HEK293T (cell line): ENCODE results near the gene PEX12.

Experiments used
- CTCF ChIA-PET: fragments of 350-600 bp; formaldehyde crosslinking; extraction: SDS; loops from one replicate; lab custom pipeline; 2021; ENCODE audit warnings: antibody characterized with exemption, inconsistent platforms; lab: Yijun Ruan, JAX
- POLR2A ChIA-PET: fragments of 350-600 bp; formaldehyde crosslinking; extraction: SDS; loops from one replicate; lab custom pipeline; 2020; ENCODE audit warnings: antibody characterized with exemption, inconsistent platforms; lab: Yijun Ruan, JAX
- DNase-seq: peaks from one replicate; pipeline ENCODE4 v3.0.0; 2012; ENCODE audit warnings: mixed read lengths; ENCODE audit errors: extremely low spot score
- ARNT ChIP-seq: fragments of 450-650 bp; IDR thresholded peaks from 2 replicates; pipeline ENCODE4 v1.6.1; 2017; ENCODE audit warnings: mild to moderate bottlenecking
- BHLHE40 ChIP-seq: fragments of 450-650 bp; IDR thresholded peaks from 2 replicates; pipeline ENCODE4 v1.6.1; 2016; ENCODE audit warnings: mild to moderate bottlenecking, moderate library complexity, borderline replicate concordance
- CTBP1 ChIP-seq: fragments of 450-650 bp; IDR thresholded peaks from 2 replicates; pipeline ENCODE4 v1.6.1; 2016; ENCODE audit warnings: borderline replicate concordance
- ELF4 ChIP-seq: fragments of 450-650 bp; IDR thresholded peaks from 2 replicates; pipeline ENCODE4 v1.6.1; 2017; ENCODE audit warnings: antibody characterized with exemption
- FOXA1 ChIP-seq: fragments of 450-650 bp; IDR thresholded peaks from 2 replicates; pipeline ENCODE4 v1.6.1; 2016; ENCODE audit warnings: mild to moderate bottlenecking
- FOXK2 ChIP-seq: fragments of 450-650 bp; IDR thresholded peaks from 2 replicates; pipeline ENCODE4 v1.6.1; 2016; ENCODE audit warnings: mild to moderate bottlenecking
- FOXM1 ChIP-seq: fragments of 450-650 bp; IDR thresholded peaks from 2 replicates; pipeline ENCODE4 v1.6.1; 2017; ENCODE audit warnings: mild to moderate bottlenecking, borderline replicate concordance
- HDGF ChIP-seq: fragments of 450-650 bp; IDR thresholded peaks from 2 replicates; pipeline ENCODE4 v1.6.1; 2017; ENCODE audit warnings: antibody characterized with exemption, borderline replicate concordance
- L3MBTL2 ChIP-seq: fragments of 450-650 bp; conservative IDR thresholded peaks from 2 replicates; pipeline ENCODE4 v1.6.1; 2016; ENCODE audit warnings: mild to moderate bottlenecking
- LEF1 ChIP-seq: fragments of 450-650 bp; IDR thresholded peaks from 2 replicates; pipeline ENCODE4 v1.6.1; 2017; ENCODE audit warnings: mild to moderate bottlenecking, borderline replicate concordance
- NFRKB ChIP-seq: fragments of 450-650 bp; IDR thresholded peaks from 2 replicates; pipeline ENCODE4 v1.6.1; 2016; ENCODE audit warnings: mild to moderate bottlenecking, moderate library complexity
- SP1 ChIP-seq: fragments of 450-650 bp; IDR thresholded peaks from 2 replicates; pipeline ENCODE4 v1.6.1; 2017
- SUZ12 ChIP-seq: fragments of 450-650 bp; IDR thresholded peaks from 2 replicates; pipeline ENCODE4 v1.6.1; 2016; ENCODE audit warnings: mild to moderate bottlenecking
- TARDBP ChIP-seq: fragments of 450-650 bp; IDR thresholded peaks from 2 replicates; pipeline ENCODE4 v1.6.1; 2016
- ZNF384 ChIP-seq: fragments of 450-650 bp; IDR thresholded peaks from 2 replicates; pipeline ENCODE4 v1.6.1; 2016
- TF ChIP-seq, protein P1 (sequence below): fragments of 450-650 bp; IDR thresholded peaks from 2 replicates; pipeline ENCODE4 v1.6.1; 2016

The PEX12 gene

DNA sequence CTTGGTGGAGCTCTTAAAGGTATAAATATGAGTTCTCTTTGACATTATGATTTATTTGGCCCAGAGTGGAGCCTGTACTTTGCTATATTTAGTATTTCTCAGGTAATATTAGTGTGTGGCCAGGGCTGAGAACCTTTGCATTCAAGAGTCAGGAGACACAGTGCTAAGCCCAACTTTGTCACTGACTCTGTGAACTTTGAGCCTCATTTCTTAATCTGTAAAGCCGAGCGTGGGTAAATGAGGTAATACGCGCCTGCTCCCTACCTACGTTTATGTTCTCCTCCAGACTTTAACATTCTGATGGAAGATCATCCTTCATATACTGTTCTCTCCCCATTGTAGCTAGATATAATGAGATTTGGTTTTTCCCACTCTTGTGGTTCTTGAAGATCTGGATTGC, 19.2 kb upstream of the PEX12 start:
- POLR2A ChIA-PET = interaction anchor here (1.7 kb wide), 1 partner anchor 19 kb away, joined by 4 read pairs; the partner anchor contains the start of gene PEX12
- no peak for DNase-seq
- CTCF ChIA-PET = no interaction called here
- TF ChIP-seq CTBP1 (no peak), FOXA1 (no peak), FOXM1 (no peak), SP1 (no peak), LEF1 (no peak), BHLHE40 (no peak), HDGF (no peak)

DNA sequence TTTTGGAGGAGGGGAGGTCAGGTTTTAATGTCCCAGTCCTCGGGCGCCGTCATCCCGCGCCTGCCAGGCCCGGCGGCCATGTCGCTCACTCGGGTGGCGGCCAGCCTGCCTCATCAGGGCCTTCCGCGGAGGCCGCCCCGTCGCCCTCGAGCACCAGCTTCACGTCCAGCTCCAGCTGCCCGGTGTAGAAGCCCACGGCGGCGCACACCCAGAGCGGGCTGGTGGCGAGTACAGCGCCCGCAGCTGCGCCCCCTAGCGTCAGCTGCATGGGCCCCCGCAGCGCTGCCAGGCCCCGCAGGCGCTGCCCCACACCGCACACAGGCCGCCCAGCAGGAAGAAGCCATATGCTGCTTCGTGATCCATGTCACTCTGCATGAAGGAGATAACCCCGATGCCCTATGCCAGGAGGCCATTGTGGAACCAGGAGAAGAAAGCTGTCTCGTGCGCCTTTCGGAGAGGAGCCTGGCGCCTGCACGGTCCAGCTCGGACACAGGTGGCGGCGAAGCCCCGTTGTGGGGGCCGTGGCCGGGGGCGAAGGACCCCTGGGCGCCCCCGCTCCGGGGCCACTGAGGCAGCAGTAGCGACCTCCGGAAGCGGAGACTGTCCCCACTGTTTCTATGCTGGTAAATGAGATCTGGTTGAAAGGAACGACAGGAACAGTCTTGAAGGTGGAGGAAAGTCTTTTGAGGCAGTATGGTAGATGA, 18.3 kb upstream of the PEX12 start:
- no peak for DNase-seq
- TF ChIP-seq FOXK2 = no peak
- TF ChIP-seq ARNT = no peak
- TF ChIP-seq L3MBTL2 = no peak
- no peak for TF ChIP-seq CTBP1
- CTCF ChIA-PET = no interaction called here
- POLR2A ChIA-PET = interaction anchor here (1.7 to 2.3 kb wide), 2 partner anchors 18 kb away, joined by 4 to 11 read pairs; partner anchors contain the start of gene PEX12

DNA sequence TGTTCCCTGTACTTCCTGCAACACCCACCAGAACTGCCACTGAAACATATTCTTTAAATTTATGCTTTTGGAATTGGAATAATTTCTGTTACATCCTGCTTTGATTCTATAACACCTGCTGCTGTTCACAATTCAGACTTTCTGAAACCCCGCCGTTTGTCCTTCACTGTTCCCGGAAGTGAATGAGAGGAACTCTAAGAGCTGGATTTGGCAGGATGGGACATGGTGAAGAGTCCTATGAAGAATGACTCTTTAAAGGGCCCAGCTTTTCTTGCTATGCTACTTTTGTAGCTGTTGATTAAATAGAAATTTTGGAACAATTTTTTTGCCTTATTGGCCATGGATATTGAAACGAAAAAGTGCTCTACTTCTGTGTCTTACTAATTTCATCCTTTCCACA, 17.7 kb upstream of the PEX12 start:
- ChIA-PET POLR2A (interaction anchor here (2.3 kb wide), 1 partner anchor 17 kb away, joined by 11 read pairs; the partner anchor contains the start of gene PEX12), CTCF (interaction anchor here (1.5 kb wide), 1 partner anchor 17 kb away, joined by 4 read pairs; no protein-coding TSS in a partner anchor)
- no peak for TF ChIP-seq CTBP1
- TF ChIP-seq FOXA1 = no peak
- TF ChIP-seq SP1 = no peak
- TF ChIP-seq FOXM1 = no peak
- no peak for TF ChIP-seq ELF4
- no peak for TF ChIP-seq NFRKB
- no peak for TF ChIP-seq ARNT
- no peak for TF ChIP-seq FOXK2
- DNase-seq = no peak

DNA sequence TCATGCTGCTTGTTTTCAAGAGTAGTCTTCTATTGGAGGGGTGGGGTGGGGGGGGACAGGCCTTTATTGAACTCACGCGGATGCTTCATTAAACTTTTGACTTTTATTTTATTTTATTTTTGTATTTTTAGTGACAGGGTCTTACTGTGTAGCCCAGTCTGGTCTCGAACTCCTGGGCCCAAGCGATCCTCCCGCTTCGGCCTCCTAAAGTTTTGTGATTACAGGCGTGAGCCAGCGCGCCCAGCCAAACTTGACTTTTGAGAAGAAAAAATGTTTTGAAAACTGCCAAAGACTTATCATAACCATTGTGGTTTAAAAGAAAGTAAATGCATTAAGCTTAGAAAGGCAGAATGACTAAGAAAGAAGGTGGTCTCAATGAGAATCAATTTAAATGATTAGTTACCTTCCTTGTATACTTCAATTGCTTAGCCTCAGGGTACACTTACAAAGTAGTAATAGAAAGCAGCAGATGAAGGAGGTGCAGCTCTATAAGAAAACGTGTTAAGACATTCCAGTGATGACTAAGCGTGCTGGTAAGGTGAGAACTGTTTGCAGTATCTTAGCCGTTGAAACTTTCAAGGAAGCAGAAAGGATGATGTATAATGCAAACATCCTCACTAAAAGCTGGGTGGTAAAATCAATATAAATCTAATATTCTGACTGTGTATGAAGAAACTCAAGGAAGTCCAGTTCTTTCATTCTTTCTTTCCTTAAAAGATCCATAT, 10.0 kb upstream of the PEX12 start:
- ChIA-PET POLR2A (interaction anchor here (0.9 to 5.3 kb wide), 8 partner anchors 10 to 220 kb away, joined by 3 to 134 read pairs (median 6); partner anchors contain the start of genes PEX12, SLFN11 and TAF15), CTCF (interaction anchor here (0.8 to 1.5 kb wide), 4 partner anchors 24 to 220 kb away, joined by 3 to 4 read pairs (median 4); partner anchors contain the start of gene TAF15)
- no peak for DNase-seq
- no peak for TF ChIP-seq ZNF384
- no peak for TF ChIP-seq BHLHE40
- TF ChIP-seq, protein P1, sequence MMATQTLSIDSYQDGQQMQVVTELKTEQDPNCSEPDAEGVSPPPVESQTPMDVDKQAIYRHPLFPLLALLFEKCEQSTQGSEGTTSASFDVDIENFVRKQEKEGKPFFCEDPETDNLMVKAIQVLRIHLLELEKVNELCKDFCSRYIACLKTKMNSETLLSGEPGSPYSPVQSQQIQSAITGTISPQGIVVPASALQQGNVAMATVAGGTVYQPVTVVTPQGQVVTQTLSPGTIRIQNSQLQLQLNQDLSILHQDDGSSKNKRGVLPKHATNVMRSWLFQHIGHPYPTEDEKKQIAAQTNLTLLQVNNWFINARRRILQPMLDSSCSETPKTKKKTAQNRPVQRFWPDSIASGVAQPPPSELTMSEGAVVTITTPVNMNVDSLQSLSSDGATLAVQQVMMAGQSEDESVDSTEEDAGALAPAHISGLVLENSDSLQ = no peak
- TF ChIP-seq FOXM1 = no peak
- no peak for TF ChIP-seq HDGF
- TF ChIP-seq CTBP1 = no peak
- TF ChIP-seq ARNT = no peak
- no peak for TF ChIP-seq L3MBTL2
- TF ChIP-seq FOXA1 = no peak
- TF ChIP-seq TARDBP = no peak
- TF ChIP-seq FOXK2 = no peak
- no peak for TF ChIP-seq SUZ12
- no peak for TF ChIP-seq LEF1

DNA sequence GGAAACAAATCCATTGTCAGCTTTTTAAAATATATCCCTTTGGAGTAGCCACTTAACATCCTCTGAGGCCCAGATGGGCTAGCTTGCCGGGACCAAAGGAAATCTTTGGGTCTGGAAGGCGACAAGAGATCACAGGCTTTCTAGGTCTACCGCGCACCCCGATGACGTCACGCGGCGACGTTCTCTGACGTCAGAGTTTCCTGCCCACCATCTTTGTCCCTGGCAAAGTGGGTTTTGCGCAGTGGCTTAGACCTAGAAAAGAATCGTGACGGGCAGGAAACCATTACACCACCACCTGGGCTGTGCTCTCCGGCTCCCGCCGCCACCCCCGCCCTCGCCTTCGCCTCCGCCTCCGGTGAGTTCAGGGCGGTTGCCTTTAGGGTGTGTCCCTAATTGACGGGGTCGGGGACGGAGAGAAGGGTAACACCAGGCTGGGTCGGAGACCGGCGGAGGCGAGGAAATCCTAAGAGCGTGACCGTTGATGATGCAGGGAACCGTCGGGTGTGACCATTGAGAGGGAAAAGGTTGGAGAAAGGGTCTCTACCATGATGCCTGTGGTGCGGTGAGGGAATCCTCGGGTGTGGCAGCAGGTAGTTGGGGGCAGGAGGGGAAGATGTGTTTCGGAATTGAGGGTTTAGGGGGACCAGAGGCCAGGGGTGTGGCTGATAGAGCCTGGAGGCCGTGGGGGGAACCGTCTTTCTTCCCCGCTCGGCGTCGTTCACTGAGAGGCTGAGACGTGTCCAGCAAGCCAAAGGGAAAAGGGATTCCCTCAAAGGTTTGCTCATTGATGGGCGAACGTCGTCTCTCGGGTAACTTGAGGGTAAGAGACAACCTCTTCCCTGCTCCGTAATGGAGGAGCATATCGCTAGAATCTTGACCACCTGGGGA, 8.9 kb upstream of the PEX12 start, which contains the start of gene AP2B1:
AP2B1 (plus strand) TSS at position 249 of the 888 bp plus-strand sequence. CDS start 6,709 bp downstream, outside the sequence.
- peak; percentile 74 for DNase-seq
- ChIA-PET CTCF (no interaction called here), POLR2A (interaction anchor here (0.6 to 2.5 kb wide), 11 partner anchors 7 to 215 kb away, joined by 3 to 64 read pairs (median 4); partner anchors contain the start of genes PEX12 and SLFN11)
- TF ChIP-seq ZNF384 = no peak
- TF ChIP-seq SUZ12 = no peak
- TF ChIP-seq, protein P1 = peak; percentile 70
- TF ChIP-seq TARDBP = peak; percentile 75; the same call in 1 of the 2 replicates
- peak; percentile 50 for TF ChIP-seq ELF4
- TF ChIP-seq NFRKB = peak; percentile 44; the same call in 1 of the 2 replicates
- TF ChIP-seq L3MBTL2 = peak; percentile 61

DNA sequence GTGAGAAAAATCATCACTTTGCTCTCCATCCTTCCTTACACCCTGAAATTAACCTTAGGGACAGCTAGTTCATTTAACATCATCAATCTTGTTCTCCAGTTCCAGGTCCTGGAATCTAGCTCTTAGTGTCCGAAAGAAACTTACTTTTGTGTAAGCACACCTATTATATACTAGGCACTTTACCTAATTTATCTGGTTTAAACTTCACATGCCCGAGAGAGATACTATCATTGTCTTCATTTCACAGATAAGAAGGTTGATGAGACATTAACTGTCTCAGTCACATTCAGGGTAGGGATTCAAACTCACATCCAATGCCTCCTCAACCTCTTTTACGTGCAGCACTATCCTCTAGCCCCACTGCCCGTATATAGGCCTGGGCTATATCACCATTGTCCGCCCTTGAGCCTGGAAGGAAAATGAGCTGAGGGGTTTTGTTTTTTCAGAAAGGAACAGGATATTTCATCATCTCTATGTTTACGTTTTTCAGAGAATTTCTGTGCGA, 8.2 kb upstream of the PEX12 start:
- TF ChIP-seq ZNF384 = no peak
- TF ChIP-seq SP1 = no peak
- TF ChIP-seq ARNT = no peak
- no peak for TF ChIP-seq FOXM1
- TF ChIP-seq LEF1 = no peak
- TF ChIP-seq, protein P1 = no peak
- no peak for TF ChIP-seq HDGF
- TF ChIP-seq CTBP1 = no peak
- TF ChIP-seq NFRKB = no peak
- TF ChIP-seq L3MBTL2 = no peak
- TF ChIP-seq SUZ12 = no peak
- TF ChIP-seq FOXA1 = no peak
- POLR2A ChIA-PET = interaction anchor here (0.6 to 2.5 kb wide), 11 partner anchors 8 to 213 kb away, joined by 3 to 64 read pairs (median 4); partner anchors contain the start of genes PEX12 and SLFN11
- CTCF ChIA-PET = no interaction called here
- no peak for DNase-seq
